ENCODE data around the gene TMEM132E.

TMEM132E gene

GRCh38 chr17:34607917-34608316 is 28.5 kb downstream of the TMEM132E start:
- DNase-seq: no peak

DNA sequence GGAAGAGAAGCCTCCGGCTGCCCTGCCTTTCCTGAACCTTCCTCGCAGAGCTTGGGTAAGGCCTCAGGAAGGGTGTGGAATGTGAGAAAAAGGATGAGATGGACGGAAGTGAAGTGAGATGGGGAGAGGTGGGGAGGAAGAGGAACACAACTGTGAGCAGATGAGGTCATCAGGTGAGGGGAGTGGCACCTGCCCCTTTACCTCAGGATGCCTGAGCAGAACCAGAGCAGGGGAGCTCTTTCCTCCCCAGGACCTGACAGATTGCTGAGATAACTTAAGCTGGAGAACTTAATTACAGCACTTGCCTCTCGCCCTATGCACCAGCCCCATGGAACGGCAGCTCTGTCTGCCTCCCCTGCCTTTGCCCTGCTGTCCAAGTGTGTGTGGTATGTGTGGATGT is 29.8 kb downstream of the TMEM132E start:
- no peak for DNase-seq

- DNase-seq: no peak
Observed at GRCh38 chr17:34610039-34610438, 30.7 kb downstream of the TMEM132E start.

- no peak for DNase-seq
Observed at GRCh38 chr17:34610506-34610905, 31.1 kb downstream of the TMEM132E start.

GRCh38 chr17:34613064-34614019 is 34.0 kb downstream of the TMEM132E start:
- no peak for DNase-seq

DNA sequence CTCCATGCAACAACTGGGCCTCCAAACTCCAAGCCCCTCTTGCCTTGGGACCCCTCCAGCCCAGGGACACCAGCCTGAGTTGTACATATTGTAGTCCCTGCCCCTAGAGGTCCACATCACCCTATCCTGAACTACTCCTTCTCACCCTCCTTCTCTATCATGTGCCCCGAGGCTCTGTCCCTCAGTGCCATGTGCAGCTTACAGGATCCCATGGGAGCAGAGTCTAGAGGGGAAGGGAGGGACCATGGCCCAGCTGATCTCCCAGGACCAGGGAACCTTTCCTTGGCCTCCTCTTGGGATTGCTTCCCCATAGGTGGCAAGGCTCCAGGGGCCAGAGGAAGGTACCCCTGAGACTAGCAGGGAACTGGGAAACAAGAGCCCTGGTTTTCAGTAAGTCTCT is 35.3 kb downstream of the TMEM132E start:
- no peak for DNase-seq

DNA sequence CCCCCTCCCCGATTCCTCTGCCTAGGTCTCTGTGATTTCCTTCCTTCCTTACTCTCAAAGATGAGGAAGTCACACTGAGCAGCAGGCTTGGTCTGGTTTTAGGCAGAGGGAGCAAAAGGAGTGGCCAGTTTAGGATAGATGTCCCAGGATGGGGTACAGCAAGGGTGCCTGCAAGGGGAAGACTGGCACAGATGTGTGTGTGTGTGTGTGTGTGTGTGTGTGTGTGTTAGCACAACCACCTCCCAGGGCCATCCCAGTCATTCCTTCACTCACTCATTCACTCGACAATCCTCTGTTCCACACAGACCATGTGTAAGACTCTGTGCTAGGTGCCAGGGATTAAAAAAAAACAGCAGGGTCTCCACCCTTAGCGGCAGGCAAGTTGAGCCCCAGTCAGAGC is 35.9 kb downstream of the TMEM132E start:
- no peak for DNase-seq

DNA sequence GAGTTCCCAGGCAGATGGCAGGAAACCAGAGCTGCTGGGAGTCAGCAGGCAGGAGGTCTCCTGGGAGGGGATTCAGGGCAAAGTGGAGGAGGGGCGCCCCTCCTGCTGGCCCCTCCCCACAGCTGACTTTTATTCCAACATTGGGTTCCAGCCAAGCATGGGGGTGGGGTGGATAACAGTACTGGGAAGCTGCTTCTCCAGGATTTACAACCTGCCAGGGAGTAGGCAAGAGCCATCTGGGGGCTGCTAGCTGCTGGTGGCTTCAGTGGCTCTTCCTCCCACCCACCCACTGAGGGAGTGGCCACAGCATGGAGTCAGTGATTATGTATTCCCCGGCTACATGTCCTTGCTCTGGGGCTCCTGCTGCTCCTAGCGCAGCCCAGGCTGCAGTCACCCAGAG is 36.8 kb downstream of the TMEM132E start:
- DNase-seq: no peak

DNA sequence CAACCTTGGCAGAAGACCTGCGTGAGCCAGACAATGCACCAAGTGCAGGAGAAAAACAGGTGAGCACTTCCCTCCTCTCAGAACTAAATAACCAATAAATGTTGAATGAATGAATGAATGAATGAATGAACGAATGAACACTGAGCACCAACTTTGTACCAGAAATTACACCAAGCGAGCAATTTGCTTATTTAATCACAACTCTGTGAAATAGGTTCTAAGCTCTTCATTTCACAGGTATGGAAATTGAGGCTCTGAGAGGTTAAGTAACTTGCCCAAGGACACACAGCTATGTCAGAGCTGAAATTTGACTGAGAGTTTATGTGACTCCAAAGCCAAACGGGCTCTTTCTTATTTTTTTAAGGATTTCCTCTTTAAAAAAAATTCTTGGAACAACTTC is 38.0 kb downstream of the TMEM132E start:
- DNase-seq: no peak

- DNase-seq: no peak
Observed at GRCh38 chr17:34619687-34620217, 40.4 kb downstream of the TMEM132E start.

- no peak for DNase-seq
Observed at GRCh38 chr17:34620458-34620857, 41.1 kb downstream of the TMEM132E start.

DNA sequence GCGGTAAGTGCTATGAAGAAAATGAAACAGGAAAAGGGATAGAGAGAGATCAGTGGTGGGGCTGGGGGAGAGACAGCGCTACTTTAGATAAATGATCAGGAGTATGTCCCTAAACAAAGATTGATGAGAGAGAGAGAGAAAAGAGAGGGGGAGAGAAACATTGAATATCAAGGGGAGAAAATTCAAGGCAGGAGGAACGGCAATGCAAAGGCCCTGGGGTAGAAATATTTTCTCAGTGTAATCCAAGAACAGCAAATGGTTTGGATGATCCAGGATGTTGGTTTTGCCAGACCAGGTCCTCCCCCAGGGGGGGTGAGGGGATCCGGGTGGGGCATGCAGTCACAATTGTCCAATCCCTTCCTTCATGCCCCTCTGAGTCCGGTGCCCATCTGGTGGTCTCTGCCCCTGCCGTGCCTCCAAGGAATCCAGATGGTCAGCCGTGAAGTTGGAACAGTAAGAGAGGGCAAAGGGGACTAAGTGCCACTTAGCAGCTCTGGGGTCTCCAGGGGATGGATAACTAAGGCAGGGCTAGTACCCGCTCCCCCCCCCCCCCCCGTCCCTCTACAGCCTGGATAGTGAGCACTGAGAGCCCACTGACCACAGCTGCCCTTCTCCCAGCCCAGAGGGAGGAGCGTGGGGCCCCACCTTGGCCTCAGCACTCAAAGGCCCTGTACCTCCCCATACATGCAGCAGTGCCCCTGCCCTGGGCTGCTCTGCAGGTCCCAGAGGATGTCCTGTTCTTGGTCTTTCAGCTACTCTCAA is 43.7 kb downstream of the TMEM132E start:
- no peak for DNase-seq

DNA sequence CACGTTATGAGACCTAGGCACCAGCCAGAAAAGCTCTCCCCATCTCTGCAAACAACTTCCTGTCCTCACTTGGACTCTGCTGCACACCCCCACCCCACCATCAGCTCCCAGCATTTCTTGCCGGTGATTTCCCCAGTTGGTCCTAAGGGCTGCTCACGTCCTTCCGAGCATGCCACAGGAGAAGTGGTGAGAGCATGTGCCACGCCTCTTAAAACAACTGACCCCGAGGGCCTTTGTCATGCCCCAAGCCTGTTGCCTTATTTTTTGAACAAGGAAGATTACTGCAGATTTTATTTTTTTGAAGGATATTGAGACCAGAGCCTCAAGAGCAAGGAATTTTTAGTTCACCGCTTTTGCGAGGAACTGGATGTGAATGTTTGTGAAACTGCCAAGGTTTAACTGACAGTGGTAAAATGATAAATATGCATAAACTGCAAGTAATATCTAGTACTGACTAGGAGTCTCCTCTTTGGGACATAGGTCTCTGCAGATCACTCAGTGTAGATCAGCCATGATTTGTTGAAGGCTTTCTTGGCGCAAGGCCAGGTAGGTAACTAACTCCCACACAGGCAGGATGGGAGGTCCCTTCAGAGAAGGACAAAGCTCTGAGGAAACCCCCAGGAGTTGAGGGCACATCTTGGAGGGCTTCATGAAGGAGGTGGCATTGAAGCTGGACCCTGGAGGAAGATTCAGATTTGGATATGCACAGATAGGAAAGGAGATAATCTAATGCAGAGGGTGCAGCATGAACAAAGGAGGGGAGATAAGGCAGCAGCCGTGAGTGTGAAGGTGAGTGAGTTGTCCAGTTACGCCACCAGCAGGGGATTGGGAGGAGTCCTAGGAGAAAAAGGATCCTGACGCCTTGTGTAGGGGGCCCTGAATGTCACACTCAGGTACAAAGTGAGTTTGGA is 44.7 kb downstream of the TMEM132E start:
- no peak for DNase-seq

DNA sequence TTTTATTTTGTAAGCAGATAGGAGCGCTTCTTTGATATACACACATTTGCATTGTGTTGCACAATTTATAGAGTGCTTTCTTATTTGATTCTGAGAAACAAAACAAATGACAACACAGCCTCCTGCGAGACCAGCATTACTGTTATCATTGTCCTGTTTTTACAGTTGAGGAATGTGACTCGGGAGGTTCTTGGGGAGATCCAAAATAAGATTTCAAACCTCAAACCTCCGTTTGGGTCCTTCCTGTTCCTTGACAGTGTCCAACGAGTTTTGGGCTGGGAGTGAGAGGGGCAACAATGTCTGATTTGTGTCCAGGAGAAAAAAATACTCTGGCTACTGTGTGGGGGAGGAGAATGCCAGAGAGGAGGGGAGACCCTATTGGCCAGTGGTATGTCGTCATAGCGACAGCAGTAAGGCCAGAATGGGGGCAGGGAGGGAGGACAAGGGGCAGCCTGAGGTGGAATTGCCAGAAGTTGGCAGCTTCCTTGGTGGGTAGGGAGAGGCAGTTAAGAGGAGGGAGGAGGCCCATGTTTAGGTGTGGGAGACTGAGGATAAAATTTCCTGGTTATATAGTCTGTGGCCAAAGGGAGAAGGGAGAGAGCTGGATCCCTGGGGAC is 45.5 kb downstream of the TMEM132E start:
- no peak for DNase-seq

GRCh38 chr17:34626121-34626681 is 46.8 kb downstream of the TMEM132E start:
- DNase-seq: no peak

- DNase-seq: no peak
Observed at GRCh38 chr17:34628879-34629278, 49.5 kb downstream of the TMEM132E start.

DNA sequence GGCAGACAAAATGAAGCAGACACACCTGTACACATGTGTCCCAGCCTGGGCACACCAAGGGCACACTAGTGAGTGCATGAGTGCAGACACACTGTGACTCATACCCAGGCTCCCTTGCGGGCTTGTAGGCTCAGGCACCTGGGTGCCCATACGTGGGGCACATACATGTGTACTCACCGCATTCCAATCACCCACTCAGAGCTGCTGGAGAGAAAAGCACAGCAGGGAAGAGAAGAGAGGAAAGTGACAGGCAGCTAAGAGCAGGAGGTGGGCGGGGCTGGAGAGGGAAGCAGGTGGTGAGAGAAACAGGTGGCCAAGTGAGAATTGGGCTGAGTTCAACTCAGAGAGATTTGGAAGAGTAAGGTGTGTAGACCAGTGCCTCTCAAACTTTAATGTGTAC is 54.0 kb downstream of the TMEM132E start:
- DNase-seq: no peak

DNA sequence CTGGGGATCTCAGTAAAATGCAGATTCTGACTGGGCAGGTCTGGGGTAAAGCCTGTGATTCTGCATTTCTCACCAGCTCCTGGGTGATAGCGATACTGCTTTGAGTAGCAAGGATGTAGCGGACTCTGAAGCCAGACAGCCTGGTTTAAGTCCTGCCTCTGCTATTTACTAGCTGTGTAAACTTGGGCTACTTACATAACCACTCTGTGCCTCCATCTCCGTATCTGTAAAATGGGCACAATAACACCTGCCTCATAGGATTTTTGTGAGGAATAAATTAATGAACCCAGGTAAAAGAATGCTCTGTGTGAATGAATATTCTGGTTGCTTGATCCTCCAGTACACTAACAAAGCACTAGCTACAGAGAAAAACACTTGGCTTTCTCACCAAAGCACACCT is 54.4 kb downstream of the TMEM132E start:
- no peak for DNase-seq

- no peak for DNase-seq
Observed at GRCh38 chr17:34634551-34635160, 55.3 kb downstream of the TMEM132E start.

GRCh38 chr17:34635876-34636275 is 56.5 kb downstream of the TMEM132E start:
- DNase-seq: no peak

DNA sequence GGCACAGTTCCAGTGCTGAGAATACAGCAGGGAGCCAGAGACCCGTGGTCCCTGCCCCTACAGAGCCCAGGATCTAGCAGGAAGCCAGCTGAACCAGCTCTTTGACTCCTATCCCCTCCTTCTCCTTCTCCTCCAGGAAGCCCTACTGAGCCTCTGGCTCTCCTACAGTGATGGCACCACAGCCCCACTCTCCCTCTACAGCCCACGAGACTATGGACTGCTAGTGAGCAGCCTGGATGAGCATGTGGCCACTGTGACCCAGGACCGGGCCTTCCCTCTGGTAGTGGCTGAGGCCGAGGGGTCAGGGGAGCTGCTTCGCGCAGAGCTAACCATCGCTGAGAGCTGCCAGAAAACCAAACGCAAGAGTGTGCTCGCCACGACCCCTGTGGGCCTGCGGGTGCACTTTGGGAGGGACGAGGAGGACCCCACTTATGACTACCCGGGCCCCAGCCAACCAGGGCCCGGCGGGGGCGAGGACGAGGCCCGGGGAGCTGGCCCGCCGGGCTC is 57.7 kb downstream of the TMEM132E start:
- DNase-seq: no peak

Data from activated CD4-positive, alpha-beta T cell treated with anti-CD3 and anti-CD28 coated beads for 1 hour (primary cell).